Thoracic aorta (tissue), 2 donors: Measurements from ENCODE around the gene JAM3. TPM values are rescaled to one million over a fixed set of nuclear protein-coding genes. Genes with fewer than 3 reads are reported as not detected.

Experiments used
- ATAC-seq: fragments of 150-250 bp; one replicate; pipeline ENCODE4 v1.8.0; 2017; ENCODE audit warnings: low read depth; ENCODE audit not compliant: insufficient number of reproducible peaks, low FRiP score
- DNase-seq: peaks from one replicate; pipeline ENCODE4 v3.0.0-alpha.2; 2020; ENCODE audit warnings: low spot score
- H3K27ac ChIP-seq, 2 donors: fragments of 200-600 bp; sonication (generic); 1 replicate in 1 of 2; 2 replicates in 1 of 2; pipeline ENCODE4 v1.5.1; 2016; ENCODE audit warnings: mild to moderate bottlenecking in 2 of 2, moderate library complexity in 2 of 2
- H3K27me3 ChIP-seq: fragments of 200-600 bp; sonication (generic); replicated peaks from 2 replicates; pipeline ENCODE4 v1.6.0; 2016; ENCODE audit warnings: mild to moderate bottlenecking; ENCODE audit not compliant: insufficient read depth
- H3K36me3 ChIP-seq: fragments of 200-600 bp; sonication (generic); one replicate; pipeline ENCODE4 v1.5.1; 2016
- H3K4me1 ChIP-seq, 2 donors: fragments of 200-600 bp; sonication (generic); 1 replicate in 1 of 2; 2 replicates in 1 of 2; pipeline versions ENCODE4 v1.5.1 to v1.6.0; 2016; ENCODE audit warnings: low read depth in 2 of 2, mild to moderate bottlenecking in 1 of 2; ENCODE audit not compliant: control insufficient read depth in 1 of 2
- H3K4me3 ChIP-seq: fragments of 200-600 bp; sonication (generic); 2 replicates; pipeline ENCODE4 v1.5.1; 2016; ENCODE audit warnings: mild to moderate bottlenecking
- H3K9me3 ChIP-seq: fragments of 200-600 bp; sonication (generic); 2 replicates; pipeline ENCODE4 v1.5.1; 2016
- CTCF ChIP-seq: fragments of 200-600 bp; sonication (generic); IDR thresholded peaks from one replicate; pipeline ENCODE4 v1.5.1; 2019; ENCODE audit warnings: antibody characterized with exemption
- total RNA-seq, 2 donors: library from RNA; depleted of rRNA; stranded (reverse); fragments of >200 nt; gene quantifications; one replicate each; pipeline versions ENCODE4 v1.1.0 to v1.2.3, GENCODE V29; 2016

JAM3 gene
- total RNA-seq, 2 donors from 2014 or later: 83.7 to 110 TPM

- no peaks in the 10 kb centered on the region for H3K27me3 ChIP-seq
Observed at GRCh38 chr11:134024420-134025081, 44.3 kb upstream of the JAM3 start.

GRCh38 chr11:134025082-134025429, 43.8 kb upstream of the JAM3 start:
- no peaks in the 10 kb centered on the region for H3K27me3 ChIP-seq
- no peak overlapping the region for H3K4me3 ChIP-seq
- H3K27ac ChIP-seq: no peak overlapping the region
- ATAC-seq (no peak), DNase-seq (no peak)
- H3K4me1 ChIP-seq: peaks cover 0 to 11% of the 10 kb centered on the region in 2 donors
- no peaks in the 10 kb centered on the region for H3K9me3 ChIP-seq
- TF ChIP-seq CTCF: no peak
- no peaks in the 10 kb centered on the region for H3K36me3 ChIP-seq

More at GRCh38 chr11:134024420-134025081, 44.3 kb upstream of the JAM3 start:
- DNase-seq: no peak
- no peak overlapping the region for H3K4me3 ChIP-seq
- no peak overlapping the region for H3K27ac ChIP-seq
- H3K36me3 ChIP-seq: no peaks in the 10 kb centered on the region
- H3K9me3 ChIP-seq: no peaks in the 10 kb centered on the region
- TF ChIP-seq CTCF: no peak
- peaks cover 0 to 11% of the 10 kb centered on the region in 2 donors for H3K4me1 ChIP-seq
- no peak for ATAC-seq

DNA sequence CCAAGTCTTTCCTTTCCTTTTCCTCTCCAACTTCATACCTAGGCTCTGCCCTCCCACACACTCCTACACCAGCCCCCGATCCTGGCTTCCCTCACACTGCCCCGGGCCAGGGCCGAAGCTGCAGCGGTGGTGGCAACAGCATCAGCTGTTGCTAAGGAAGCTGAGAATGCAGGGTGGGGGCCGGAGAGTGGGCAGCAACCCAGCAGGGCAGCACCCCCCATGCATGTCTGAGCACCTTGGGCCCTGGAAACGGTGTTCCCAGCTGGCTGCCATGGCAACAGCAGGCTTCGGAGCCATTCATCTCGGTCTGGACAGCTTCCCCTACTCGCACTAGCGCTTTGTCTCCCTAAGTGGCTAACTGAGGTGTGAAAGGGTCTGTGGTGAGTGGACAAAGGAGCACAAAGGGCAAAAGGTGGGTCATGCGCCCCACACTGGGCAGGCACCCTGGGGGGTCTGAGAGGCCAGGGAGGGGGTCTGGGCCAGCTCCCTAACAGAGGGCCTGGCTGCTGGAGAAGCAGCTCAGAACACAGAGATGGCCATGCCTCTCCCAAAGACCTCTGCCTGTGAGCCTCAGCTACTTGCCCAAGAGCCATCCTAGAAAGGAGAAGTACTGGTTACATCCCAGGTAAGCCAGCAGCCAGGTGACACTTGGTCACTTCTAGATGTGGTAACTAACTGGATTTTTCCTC, 42.1 kb upstream of the JAM3 start:
- no peak for TF ChIP-seq CTCF
- no peak for ATAC-seq
- H3K27ac ChIP-seq: no peak overlapping the region
- peaks cover 0 to 11% of the 10 kb centered on the region in 2 donors for H3K4me1 ChIP-seq
- no peak for DNase-seq
- no peaks in the 10 kb centered on the region for H3K36me3 ChIP-seq
- H3K27me3 ChIP-seq: no peaks in the 10 kb centered on the region
- no peaks in the 10 kb centered on the region for H3K9me3 ChIP-seq
- no peak overlapping the region for H3K4me3 ChIP-seq

DNA sequence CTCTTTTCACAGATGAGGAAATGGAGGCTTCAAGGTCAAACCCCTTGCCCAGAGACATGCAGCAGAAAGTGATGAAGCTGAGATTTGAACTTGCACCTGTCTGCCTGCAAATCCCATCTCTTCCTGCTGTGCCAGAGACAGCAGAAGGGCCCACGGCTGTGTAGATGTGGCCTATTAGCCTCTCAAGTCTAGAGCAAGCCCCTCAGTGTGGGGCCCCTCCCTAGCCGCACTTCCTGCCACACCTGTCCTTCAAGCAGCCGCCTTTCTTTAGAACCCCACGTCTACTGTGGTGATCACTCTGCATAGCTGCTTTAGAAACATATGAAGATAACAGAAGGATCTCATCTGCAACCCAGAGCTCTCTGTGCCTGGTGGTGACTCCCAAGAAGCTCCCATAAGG, 41.2 kb upstream of the JAM3 start:
- TF ChIP-seq CTCF: no peak
- no peak for DNase-seq
- no peaks in the 10 kb centered on the region for H3K36me3 ChIP-seq
- no peak overlapping the region for H3K4me3 ChIP-seq
- ATAC-seq: no peak
- no peaks in the 10 kb centered on the region for H3K9me3 ChIP-seq
- H3K4me1 ChIP-seq: peaks cover 0 to 14% of the 10 kb centered on the region in 2 donors
- H3K27ac ChIP-seq: no peak overlapping the region
- H3K27me3 ChIP-seq: no peaks in the 10 kb centered on the region

DNA sequence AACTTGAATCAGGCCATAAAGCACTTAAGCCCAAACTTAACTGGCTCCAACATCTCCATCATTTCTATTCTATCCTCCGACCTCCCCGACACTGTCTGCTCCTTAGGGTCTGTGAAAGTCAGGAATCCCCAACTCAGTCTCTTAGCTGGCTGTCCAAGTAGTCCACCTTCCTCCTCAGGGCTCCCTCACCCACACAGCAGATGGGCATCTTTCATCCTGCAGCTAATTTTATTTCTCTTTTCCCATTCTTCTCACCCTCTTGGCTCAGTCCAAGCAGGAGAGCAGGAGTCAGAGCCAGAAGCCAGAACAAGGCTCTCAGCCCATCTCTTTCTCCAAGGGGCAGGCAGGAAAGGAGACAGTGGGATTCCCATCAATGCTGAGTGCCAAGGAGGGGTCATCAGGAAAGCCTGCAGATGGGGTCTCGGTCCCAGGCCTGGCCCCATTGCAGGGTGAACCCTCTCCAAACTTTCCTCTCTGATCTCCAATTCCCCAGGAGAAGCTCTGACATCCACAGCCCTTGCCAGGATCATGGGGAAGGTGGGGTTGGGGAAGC, 40.4 kb upstream of the JAM3 start:
- DNase-seq: no peak
- Histone ChIP-seq H3K4me3 (no peak overlapping the region), H3K36me3 (no peaks in the 10 kb centered on the region), H3K4me1 (peaks cover 4 to 21% of the 10 kb centered on the region in 2 donors), H3K27ac (no peak overlapping the region), H3K27me3 (no peaks in the 10 kb centered on the region), H3K9me3 (no peaks in the 10 kb centered on the region)
- no peak for ATAC-seq
- no peak for TF ChIP-seq CTCF
